ENCODE results near the gene ADAMTS16.

The ADAMTS16 gene

DNA sequence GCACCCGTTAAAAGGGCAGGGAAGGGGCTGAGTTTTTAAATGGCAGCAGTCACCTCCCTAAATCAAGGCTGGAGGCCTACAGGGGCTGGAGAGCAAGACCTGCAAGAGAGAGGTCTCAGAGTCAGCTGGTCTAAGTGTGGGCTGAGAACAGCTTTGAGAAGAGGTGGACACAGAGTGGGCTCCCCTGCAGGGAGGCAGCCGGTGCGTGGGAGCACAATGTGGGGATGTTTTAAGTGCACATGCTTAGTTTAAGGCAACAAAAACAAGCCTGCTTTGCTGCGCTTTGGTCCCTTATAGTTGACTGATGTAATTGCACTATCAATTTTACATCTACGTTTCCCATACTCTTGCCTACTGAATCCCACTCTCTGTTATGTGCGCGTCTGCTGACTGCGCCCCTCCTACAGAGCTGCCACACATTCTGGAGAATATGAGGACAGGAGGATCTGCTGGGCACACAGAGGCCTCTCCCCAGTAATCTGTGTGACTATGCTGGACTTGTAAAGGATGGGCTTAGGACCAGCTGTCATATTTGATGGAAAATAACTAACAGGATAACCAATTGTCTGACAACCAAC, 220.3 kb downstream of the ADAMTS16 start:
- TF ChIP-seq, protein P1, sequence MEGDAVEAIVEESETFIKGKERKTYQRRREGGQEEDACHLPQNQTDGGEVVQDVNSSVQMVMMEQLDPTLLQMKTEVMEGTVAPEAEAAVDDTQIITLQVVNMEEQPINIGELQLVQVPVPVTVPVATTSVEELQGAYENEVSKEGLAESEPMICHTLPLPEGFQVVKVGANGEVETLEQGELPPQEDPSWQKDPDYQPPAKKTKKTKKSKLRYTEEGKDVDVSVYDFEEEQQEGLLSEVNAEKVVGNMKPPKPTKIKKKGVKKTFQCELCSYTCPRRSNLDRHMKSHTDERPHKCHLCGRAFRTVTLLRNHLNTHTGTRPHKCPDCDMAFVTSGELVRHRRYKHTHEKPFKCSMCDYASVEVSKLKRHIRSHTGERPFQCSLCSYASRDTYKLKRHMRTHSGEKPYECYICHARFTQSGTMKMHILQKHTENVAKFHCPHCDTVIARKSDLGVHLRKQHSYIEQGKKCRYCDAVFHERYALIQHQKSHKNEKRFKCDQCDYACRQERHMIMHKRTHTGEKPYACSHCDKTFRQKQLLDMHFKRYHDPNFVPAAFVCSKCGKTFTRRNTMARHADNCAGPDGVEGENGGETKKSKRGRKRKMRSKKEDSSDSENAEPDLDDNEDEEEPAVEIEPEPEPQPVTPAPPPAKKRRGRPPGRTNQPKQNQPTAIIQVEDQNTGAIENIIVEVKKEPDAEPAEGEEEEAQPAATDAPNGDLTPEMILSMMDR (IDR thresholded peaks at IDR 0.05; ENCODE audit: low read depth, low read length), result no peak

DNA sequence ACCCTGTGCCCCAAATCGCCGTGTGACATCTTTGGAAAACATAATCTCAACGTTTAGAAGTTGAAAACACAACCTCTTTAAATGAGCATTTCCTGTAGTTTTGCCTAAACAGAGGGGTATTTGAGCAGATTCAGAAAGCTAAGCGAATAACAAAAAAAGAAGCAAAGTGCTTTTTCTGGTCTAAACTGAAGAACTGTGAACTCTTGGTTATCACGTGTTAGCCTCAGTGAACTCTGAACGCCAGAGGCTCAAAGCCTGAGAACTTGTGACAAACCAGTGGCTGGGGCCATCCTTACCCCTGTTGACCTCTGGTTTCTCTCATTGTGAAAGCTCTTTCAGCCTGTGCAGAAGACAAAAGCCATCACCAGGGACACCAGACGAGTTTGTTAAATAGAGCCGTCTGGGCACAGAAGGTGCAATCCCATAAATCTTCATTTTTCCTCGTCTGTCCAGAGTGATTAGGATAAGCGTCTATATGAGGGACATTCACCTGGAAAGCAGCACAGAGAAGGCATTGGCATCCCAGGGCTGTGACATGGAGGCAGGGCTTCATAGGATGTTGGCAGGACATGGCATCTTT, 220.9 kb downstream of the ADAMTS16 start:
- TF ChIP-seq, protein P1 (IDR thresholded peaks at IDR 0.05; ENCODE audit: low read depth, low read length), result no peak
- no peak overlapping the region for H3K4me3 ChIP-seq (ENCODE audit: low read depth, low read length)

More for the DNA sequence above, 220.3 kb downstream of the ADAMTS16 start:
- no peak overlapping the region for H3K4me3 ChIP-seq (ENCODE audit: low read depth, low read length)

DNA sequence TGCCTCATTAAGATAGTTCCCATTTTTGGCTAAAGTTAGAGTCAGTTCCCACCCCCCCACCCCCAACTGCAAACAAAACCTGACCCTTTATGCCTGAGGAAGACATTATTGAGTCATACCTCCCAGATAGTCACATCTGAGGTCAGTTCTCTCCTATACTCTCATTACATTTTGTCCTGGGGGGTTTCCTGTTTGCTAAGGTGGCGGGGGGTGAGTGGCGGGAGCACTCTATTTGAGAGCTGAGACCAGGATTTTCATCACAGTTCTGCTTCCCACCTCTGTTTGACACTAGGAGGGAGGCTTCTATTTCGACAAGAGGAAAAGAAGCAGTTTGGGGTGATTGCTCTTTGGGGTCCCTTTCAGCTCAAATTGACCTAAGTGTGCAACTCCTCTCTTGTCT, 222.9 kb downstream of the ADAMTS16 start:
- H3K4me3 ChIP-seq (ENCODE audit: low read depth, low read length), result no peak overlapping the region
- TF ChIP-seq, protein P1 (IDR thresholded peaks at IDR 0.05; ENCODE audit: low read depth, low read length), result no peak

DNA sequence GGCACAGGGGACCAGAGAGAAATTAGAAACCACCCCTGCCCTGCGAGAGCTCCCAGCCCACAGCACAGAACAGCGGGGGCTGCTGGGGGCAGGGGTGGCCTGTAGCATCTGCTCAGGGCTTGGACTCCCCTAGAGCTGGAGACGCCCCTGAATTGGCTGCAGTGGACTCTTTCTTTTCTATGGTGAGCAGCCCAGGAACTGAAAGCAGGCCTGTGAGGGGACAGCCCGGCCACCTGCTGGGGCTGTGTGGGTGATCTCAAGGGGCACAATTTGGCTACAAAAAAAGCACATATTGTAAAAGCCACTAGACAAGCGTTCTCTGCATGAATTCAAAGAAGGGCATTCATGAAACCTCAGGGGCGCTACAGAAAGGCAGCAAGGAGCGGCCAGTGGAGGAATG, 224.8 kb downstream of the ADAMTS16 start:
- TF ChIP-seq, protein P1 (IDR thresholded peaks at IDR 0.05; ENCODE audit: low read depth, low read length), result no peak
- no peak overlapping the region for H3K4me3 ChIP-seq (ENCODE audit: low read depth, low read length)

DNA sequence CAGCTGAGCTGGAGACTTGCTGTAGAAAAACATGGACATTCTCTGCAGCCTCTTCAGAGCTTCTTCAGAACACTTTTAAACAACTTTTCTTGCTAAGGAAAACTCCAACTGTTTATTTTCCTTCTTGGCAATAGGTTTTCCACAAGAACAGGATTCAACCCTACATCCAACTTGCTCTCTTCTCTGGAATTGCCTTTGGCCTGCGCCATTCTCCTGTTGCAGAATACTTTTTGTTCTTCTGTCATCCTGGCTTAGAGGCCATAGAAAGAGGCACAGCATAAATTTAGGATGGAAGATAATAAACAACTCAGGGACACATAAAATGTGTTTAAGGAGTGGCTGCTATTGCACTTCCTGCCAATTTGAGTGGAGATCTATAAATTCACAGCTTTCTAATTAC, 227.6 kb downstream of the ADAMTS16 start:
- TF ChIP-seq, protein P1 (IDR thresholded peaks at IDR 0.05; ENCODE audit: low read depth, low read length), result no peak
- no peak overlapping the region for H3K4me3 ChIP-seq (ENCODE audit: low read depth, low read length)

DNA sequence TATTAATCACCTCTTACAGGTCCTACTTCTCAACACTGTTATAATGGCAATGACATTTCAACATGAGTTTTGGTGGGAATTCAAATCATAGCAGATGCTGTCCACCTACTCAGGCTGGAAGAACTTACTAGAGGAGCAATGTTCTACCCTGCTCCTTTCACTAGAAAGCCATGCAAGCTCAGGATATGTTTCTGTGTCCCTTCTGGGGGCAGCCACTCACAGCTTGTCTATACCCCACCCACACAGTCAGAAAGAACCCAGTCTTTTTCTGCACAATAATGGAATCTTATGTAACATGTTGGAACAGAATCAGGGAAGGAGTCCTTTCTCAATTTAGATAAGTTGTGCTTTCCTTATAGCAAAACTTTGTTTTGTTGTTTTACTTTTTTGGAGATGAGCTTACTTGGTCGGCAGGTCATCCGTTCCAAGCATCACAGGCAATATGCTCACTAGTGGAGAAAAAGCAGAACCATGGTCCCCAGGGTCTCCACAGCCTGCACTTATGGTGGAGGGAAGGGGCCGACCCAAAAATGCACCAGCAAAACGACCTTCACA, 229.0 kb downstream of the ADAMTS16 start:
- TF ChIP-seq, protein P1 (IDR thresholded peaks at IDR 0.05; ENCODE audit: low read depth, low read length), result no peak
- no peak overlapping the region for H3K4me3 ChIP-seq (ENCODE audit: low read depth, low read length)

All from WI38 (cell line).